HCT116 (cell line): Measurements from ENCODE around the gene MAST4. TPM values are rescaled to one million over a fixed set of nuclear protein-coding genes. Genes with fewer than 3 reads are reported as not detected.

Experiments used
- ATAC-seq: fragments of 200-7000 bp; cut with Tn5 transposase; 2 replicates; pipeline ENCODE4 v1.9.1; 2020; ENCODE audit warnings: mild to moderate bottlenecking, moderate library complexity
- BruUV-seq: library from RNA; stranded (reverse); fragments of 400-500 nt; replicated peaks from 2 replicates; lab custom pipeline; 2021; lab: Mats Ljungman, UMichigan
- CTCF ChIA-PET: fragments of 300-600 bp; sonication (Branson Sonifier 250); formaldehyde crosslinking; loops from one replicate; lab custom pipeline; 2021; ENCODE audit warnings: antibody characterized with exemption; lab: Charles Lee
- POLR2A ChIA-PET: fragments of 300-600, 350-600 bp; sonication (Branson Sonifier 250); formaldehyde crosslinking; loops from one replicate; lab custom pipeline; 2021; ENCODE audit warnings: antibody characterized with exemption; lab: Charles Lee
- RAD21 ChIA-PET, 2 experiments: fragments of 300-600 bp; sonication (Branson Sonifier 250); formaldehyde crosslinking; loops; one replicate each; lab custom pipeline; 2023; ENCODE audit warnings: low total read pairs in 2 of 2; ENCODE audit not compliant: uncharacterized antibody in 2 of 2, unreplicated experiment in 2 of 2, low non-redundant PET in 1 of 2; lab: Charles Lee
- DNase-seq: peaks from one replicate; pipeline ENCODE4 v3.0.0-alpha.2; 2010; ENCODE audit warnings: low read depth, low spot score
- H2AFZ ChIP-seq: fragments of 200-600 bp; shearing (Covaris generic), sonication (generic); 2 replicates; pipeline ENCODE4 v1.6.1; 2017; ENCODE audit warnings: low read depth, mixed run types, mixed read lengths, antibody characterized with exemption, low read length; ENCODE audit not compliant: poor library complexity, severe bottlenecking
- H3K27ac ChIP-seq: 2 replicates; pipeline ENCODE4 v1.5.1; 2012; ENCODE audit warnings: low read depth, low read length
- H3K27me3 ChIP-seq: fragments of 200-600 bp; sonication (generic); 2 replicates; pipeline ENCODE4 v1.6.1; 2016; ENCODE audit warnings: mixed run types, low read length, mixed read lengths; ENCODE audit not compliant: insufficient read depth
- H3K36me3 ChIP-seq, 2 experiments: fragments of 200-500 bp in 1 of 2; fragments of 200-600 bp in 1 of 2; sonication (Bioruptor generic) in 1 of 2; sonication (generic) in 1 of 2; 2 replicates each; pipeline versions ENCODE4 v1.5.1 to v1.6.1; 2014 to 2016; ENCODE audit warnings: low read length in 2 of 2, inconsistent platforms in 1 of 2, mixed read lengths in 1 of 2, mixed run types in 1 of 2; ENCODE audit not compliant: insufficient read depth in 2 of 2, control insufficient read depth in 1 of 2
- H3K4me1 ChIP-seq, 2 experiments: fragments of 200-600 bp in 1 of 2; sonication (generic) in 1 of 2; 2 replicates each; pipeline versions ENCODE4 v1.5.1 to v1.6.1; 2012 to 2017; ENCODE audit warnings: low read length in 2 of 2, inconsistent platforms in 1 of 2, mild to moderate bottlenecking in 1 of 2, mixed read lengths in 1 of 2, mixed run types in 1 of 2, moderate library complexity in 1 of 2; ENCODE audit not compliant: insufficient read depth in 2 of 2, control insufficient read depth in 1 of 2
- H3K4me2 ChIP-seq: fragments of 200-600 bp; sonication (generic); 2 replicates; pipeline ENCODE4 v1.6.1; 2017; ENCODE audit warnings: mixed run types, low read length, mixed read lengths
- H3K4me3 ChIP-seq, 2 experiments: fragments of 200-600 bp in 1 of 2; sonication (generic) in 1 of 2; replicated peaks in 1 of 2; 2 replicates each; pipeline ENCODE4 v1.5.1; 2011 to 2016; ENCODE audit warnings: low read length in 2 of 2, control low read depth in 1 of 2, low read depth in 1 of 2, mild to moderate bottlenecking in 1 of 2, mixed read lengths in 1 of 2, mixed run types in 1 of 2
- H3K79me2 ChIP-seq: fragments of 200-600 bp; sonication (generic); 2 replicates; pipeline ENCODE4 v1.6.1; 2017; ENCODE audit warnings: mild to moderate bottlenecking, mixed run types, low read length, moderate library complexity, mixed read lengths; ENCODE audit not compliant: insufficient read depth
- H3K9ac ChIP-seq: fragments of 200-600 bp; sonication (generic); 2 replicates; pipeline ENCODE4 v1.6.1; 2016; ENCODE audit warnings: low read length, mixed read lengths
- H3K9me2 ChIP-seq: fragments of 200-600 bp; sonication (generic), shearing (Covaris generic); 2 replicates; pipeline ENCODE4 v1.6.1; 2017; ENCODE audit warnings: mixed run types, mild to moderate bottlenecking, moderate library complexity; ENCODE audit not compliant: insufficient read depth
- H3K9me3 ChIP-seq, 2 experiments: fragments of 200-500 bp in 1 of 2; fragments of 200-600 bp in 1 of 2; sonication (Bioruptor generic) in 1 of 2; sonication (generic) in 1 of 2; 2 replicates each; pipeline ENCODE4 v1.6.1; 2014 to 2017; ENCODE audit warnings: low read length in 2 of 2, mixed read lengths in 2 of 2, inconsistent platforms in 1 of 2, low read depth in 1 of 2, mild to moderate bottlenecking in 1 of 2, mixed run types in 1 of 2, moderate library complexity in 1 of 2; ENCODE audit not compliant: control insufficient read depth in 1 of 2, insufficient read depth in 1 of 2
- H4K20me1 ChIP-seq: fragments of 200-600 bp; sonication (generic), shearing (Covaris generic); 2 replicates; pipeline ENCODE4 v1.6.1; 2017; ENCODE audit warnings: mixed run types, mild to moderate bottlenecking, moderate library complexity; ENCODE audit not compliant: insufficient read depth
- CBX3 ChIP-seq: IDR thresholded peaks from 2 replicates; pipeline ENCODE4 v1.6.1; 2012; ENCODE audit warnings: low read depth
- EGR1 ChIP-seq: IDR thresholded peaks from 2 replicates; pipeline ENCODE4 v1.6.1; 2012; ENCODE audit warnings: low read depth
- ELF1 ChIP-seq: IDR thresholded peaks from 2 replicates; pipeline ENCODE4 v1.6.1; 2012; ENCODE audit warnings: low read depth, borderline replicate concordance
- FOSL1 ChIP-seq: IDR thresholded peaks from 2 replicates; pipeline ENCODE4 v1.6.1; 2012; ENCODE audit warnings: low read depth
- JUND ChIP-seq: IDR thresholded peaks from 2 replicates; pipeline ENCODE4 v1.6.1; 2012
- MAX ChIP-seq: IDR thresholded peaks from 2 replicates; pipeline ENCODE4 v1.6.1; 2012
- POLR2A ChIP-seq: IDR thresholded peaks from 2 replicates; pipeline ENCODE4 v1.7.0; 2011; ENCODE audit warnings: borderline replicate concordance; ENCODE audit not compliant: insufficient read depth, insufficient read length; ENCODE audit errors: extremely low read depth
- POLR2AphosphoS5 ChIP-seq: IDR thresholded peaks from 2 replicates; pipeline ENCODE4 v1.6.1; 2011; ENCODE audit warnings: mild to moderate bottlenecking, low read depth, low read length, moderate library complexity
- RAD21 ChIP-seq: IDR thresholded peaks from 2 replicates; pipeline ENCODE4 v1.6.1; 2012; ENCODE audit warnings: low read depth, mild to moderate bottlenecking
- REST ChIP-seq: IDR thresholded peaks from 2 replicates; pipeline ENCODE4 v1.6.1; 2012; ENCODE audit warnings: low read depth
- SIN3A ChIP-seq: IDR thresholded peaks from 2 replicates; pipeline ENCODE4 v1.6.1; 2012; ENCODE audit warnings: low read depth
- SRF ChIP-seq: IDR thresholded peaks from 2 replicates; pipeline ENCODE4 v1.6.1; 2012; ENCODE audit warnings: low read depth
- YY1 ChIP-seq: IDR thresholded peaks from 2 replicates; pipeline ENCODE4 v1.6.1; 2011; ENCODE audit warnings: low read length, low read depth, moderate library complexity, mild to moderate bottlenecking; ENCODE audit not compliant: insufficient replicate concordance; ENCODE audit errors: extremely low read depth
- ZBTB33 ChIP-seq: IDR thresholded peaks from 2 replicates; pipeline ENCODE4 v1.6.1; 2011; ENCODE audit warnings: mild to moderate bottlenecking, low read length, moderate library complexity; ENCODE audit not compliant: insufficient replicate concordance; ENCODE audit errors: extremely low read depth
- ZFX ChIP-seq: fragments of 450-650 bp; IDR thresholded peaks from 2 replicates; pipeline ENCODE4 v1.6.1; 2017
- intact Hi-C: fragments of 100-400 bp; cut with micrococcal nuclease; formaldehyde crosslinking; loops from 2 replicates; pipeline ENCODE4 v1.10.0; 2022
- total RNA-seq: library from RNA; stranded (reverse); gene quantifications from one replicate; pipeline ENCODE4 v1.2.1, GENCODE V29; 2021; ENCODE audit not compliant: unreplicated experiment

Gene MAST4
- total RNA-seq, 1 experiment from 2014 or later: 1.1 TPM

GRCh38 chr5:67005737-67006499 lies 409.7 kb downstream of the MAST4 start:
- DNase-seq (no peak), ATAC-seq (no peak)
- TF ChIP-seq FOSL1 (no peak), JUND (no peak), SIN3A (no peak), MAX (no peak), POLR2AphosphoS5 (no peak), ELF1 (no peak)
- no peaks in the 10 kb centered on the region for H3K9me3 ChIP-seq
- H2AFZ ChIP-seq: no peak overlapping the region
- H3K9me2 ChIP-seq: no peaks in the 10 kb centered on the region
- no peaks in the 10 kb centered on the region for H4K20me1 ChIP-seq
- no peak overlapping the region for H3K27ac ChIP-seq
- ChIA-PET POLR2A (no interaction called here), RAD21 (no interaction called here), CTCF (no interaction called here)
- no peak overlapping the region for H3K4me3 ChIP-seq
- no peaks in the 10 kb centered on the region for H3K36me3 ChIP-seq
- H3K9ac ChIP-seq: no peak overlapping the region
- no peak overlapping the region for H3K4me2 ChIP-seq
- H3K27me3 ChIP-seq: peaks cover 50% of the 10 kb centered on the region
- intact Hi-C loops: no loop called here
- no peaks in the 10 kb centered on the region for H3K79me2 ChIP-seq
- H3K4me1 ChIP-seq: peaks cover 4 to 17% of the 10 kb centered on the region in 2 experiments
- no TSS peak for BruUV-seq

GRCh38 chr5:67006500-67006848 lies 410.3 kb downstream of the MAST4 start:
- BruUV-seq: no TSS peak
- H3K36me3 ChIP-seq: no peaks in the 10 kb centered on the region
- peaks cover 4 to 17% of the 10 kb centered on the region in 2 experiments for H3K4me1 ChIP-seq
- ChIA-PET RAD21 (no interaction called here), CTCF (no interaction called here), POLR2A (no interaction called here)
- peaks cover 50% of the 10 kb centered on the region for H3K27me3 ChIP-seq
- no peak overlapping the region for H3K4me2 ChIP-seq
- H3K9me3 ChIP-seq: no peaks in the 10 kb centered on the region
- no peak overlapping the region for H3K27ac ChIP-seq
- no peaks in the 10 kb centered on the region for H3K79me2 ChIP-seq
- intact Hi-C loops: no loop called here
- no peak for DNase-seq
- H3K9ac ChIP-seq: no peak overlapping the region
- TF ChIP-seq EGR1: no peak
- no peak for TF ChIP-seq POLR2AphosphoS5
- TF ChIP-seq RAD21: no peak
- no peak for TF ChIP-seq POLR2A
- TF ChIP-seq SRF: no peak
- TF ChIP-seq YY1: no peak
- no peak for TF ChIP-seq ZBTB33
- no peak for TF ChIP-seq MAX
- no peak for TF ChIP-seq CBX3
- TF ChIP-seq ZFX: no peak
- TF ChIP-seq REST: no peak
- no peak for TF ChIP-seq FOSL1
- TF ChIP-seq SIN3A: no peak
- no peaks in the 10 kb centered on the region for H4K20me1 ChIP-seq
- ATAC-seq: no peak
- no peak overlapping the region for H2AFZ ChIP-seq
- no peak overlapping the region for H3K4me3 ChIP-seq
- H3K9me2 ChIP-seq: no peaks in the 10 kb centered on the region
